22Rv1 (cell line): ENCODE measurements around the gene ADAMTS20.

Experiments used
- CTCF ChIP-seq: fragments of 450-650 bp; IDR thresholded peaks from 2 replicates; pipeline ENCODE4 v1.5.1; 2017; ENCODE audit warnings: mild to moderate bottlenecking
- ZFX ChIP-seq: fragments of 450-650 bp; IDR thresholded peaks from 2 replicates; pipeline ENCODE4 v1.6.1; 2017; ENCODE audit warnings: antibody characterized with exemption, borderline replicate concordance

DNA sequence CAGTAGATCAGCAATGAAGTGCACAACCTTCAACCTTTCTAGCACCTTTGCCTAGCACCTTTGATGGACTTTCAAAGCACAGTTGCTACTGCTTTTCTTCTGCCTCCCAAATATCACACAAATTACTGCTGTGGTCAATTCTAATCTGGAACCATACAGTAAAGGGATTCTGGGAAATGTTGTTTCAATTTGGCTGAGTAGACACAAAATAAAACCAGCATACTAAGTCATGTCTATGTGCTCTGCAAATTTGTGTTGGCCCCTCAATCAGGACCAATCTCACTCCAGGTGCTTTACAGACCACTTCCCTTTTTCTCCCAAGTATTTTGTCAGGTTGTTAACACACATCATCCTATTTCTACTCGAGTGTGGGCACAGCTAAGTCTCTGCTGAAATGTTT lies 38.3 kb upstream of the ADAMTS20 start:
- TF ChIP-seq CTCF: no peak
- TF ChIP-seq ZFX: no peak
